HepG2 (cell line): ENCODE results near the gene P2RX5. TPM values are rescaled to one million over a fixed set of nuclear protein-coding genes. Genes with fewer than 3 reads are reported as not detected.

ENCODE experiments used
- ATAC-seq: fragments of 200-7000 bp; cut with Tn5 transposase; 3 replicates; pipeline ENCODE4 v1.9.1; 2020; ENCODE audit warnings: mild to moderate bottlenecking, moderate library complexity
- BruUV-seq: library from RNA; stranded (reverse); fragments of 400-500 nt; replicated peaks from 2 replicates; lab custom pipeline; 2021; lab: Mats Ljungman, UMichigan
- CTCF ChIA-PET: fragments of 300-600 bp; formaldehyde crosslinking; extraction: SDS; loops from one replicate; lab custom pipeline; 2021; ENCODE audit warnings: low total read pairs, inconsistent platforms, low intra/inter-chr PET ratio; lab: Yijun Ruan, JAX
- POLR2A ChIA-PET: fragments of 350-600 bp; sonication (Branson Sonifier 250); formaldehyde crosslinking; loops from one replicate; lab custom pipeline; 2020; ENCODE audit warnings: antibody characterized with exemption, inconsistent platforms; lab: Yijun Ruan, JAX
- DNase-seq: peaks from one replicate; pipeline ENCODE4 v3.0.0-alpha.2; 2015; ENCODE audit warnings: low spot score
- FAIRE-seq: peaks from 3 replicates; lab custom pipeline; 2011; peaks lifted over from hg19 to GRCh38; lab: Jason Lieb, UNC
- H2AFZ ChIP-seq: one replicate; pipeline ENCODE4 v1.6.1; 2011; ENCODE audit warnings: low read length, inconsistent platforms
- H3K27ac ChIP-seq: fragments of 300-600 bp; 3 replicates; pipeline ENCODE4 v1.8.0; 2011; ENCODE audit warnings: mixed run types, mild to moderate bottlenecking, mixed read lengths, low read length, inconsistent platforms; ENCODE audit not compliant: insufficient read depth; ENCODE audit errors: extremely low read length
- H3K27me3 ChIP-seq, 2 experiments: fragments of 200-600 bp in 1 of 2; 2 replicates in 1 of 2; 3 replicates in 1 of 2; pipeline versions ENCODE4 v1.6.0 to v1.8.0; 2011; ENCODE audit warnings: low read length in 2 of 2, mild to moderate bottlenecking in 2 of 2, moderate library complexity in 2 of 2, inconsistent platforms in 1 of 2; ENCODE audit not compliant: insufficient read depth in 2 of 2, control insufficient read depth in 1 of 2
- H3K36me3 ChIP-seq, 2 experiments: fragments of 200-600 bp in 1 of 2; replicated peaks in 1 of 2; 2 replicates in 1 of 2; 3 replicates in 1 of 2; pipeline versions ENCODE4 v1.5.1 to v1.8.0; 2011; ENCODE audit warnings: low read length in 2 of 2, inconsistent platforms in 1 of 2; ENCODE audit not compliant: insufficient read depth in 2 of 2, control insufficient read depth in 1 of 2
- H3K4me1 ChIP-seq: 2 replicates; pipeline ENCODE4 v1.5.1; 2012; ENCODE audit warnings: low read length, inconsistent platforms; ENCODE audit not compliant: insufficient read depth
- H3K4me2 ChIP-seq: 2 replicates; pipeline ENCODE4 v1.6.0; 2011; ENCODE audit warnings: low read depth, low read length, inconsistent platforms
- H3K4me3 ChIP-seq, 3 experiments: fragments of 200-600 bp in 1 of 3; sonication (generic), shearing (Covaris generic) in 1 of 3; replicated peaks in 1 of 3; 2 replicates each; pipeline ENCODE4 v1.5.1; 2011 to 2016; ENCODE audit warnings: low read length in 3 of 3, inconsistent platforms in 2 of 3, low read depth in 2 of 3, mild to moderate bottlenecking in 2 of 3, control low read depth in 1 of 3, mixed read lengths in 1 of 3; ENCODE audit not compliant: insufficient read depth in 1 of 3
- H3K79me2 ChIP-seq: one replicate; pipeline ENCODE4 v1.6.1; 2011; ENCODE audit warnings: low read length, inconsistent platforms; ENCODE audit not compliant: insufficient read depth
- H3K9ac ChIP-seq: 2 replicates; pipeline ENCODE4 v1.6.0; 2011; ENCODE audit warnings: mild to moderate bottlenecking, low read depth, low read length, inconsistent platforms; ENCODE audit not compliant: insufficient read depth
- H3K9me3 ChIP-seq: 2 replicates; pipeline ENCODE4 v1.5.1; 2012; ENCODE audit warnings: mild to moderate bottlenecking, low read length
- H4K20me1 ChIP-seq: 2 replicates; pipeline ENCODE4 v1.6.0; 2011; ENCODE audit warnings: inconsistent platforms, mild to moderate bottlenecking, low read length, moderate library complexity; ENCODE audit not compliant: insufficient read depth
- ATF6 ChIP-seq: sonication (generic); formaldehyde crosslinking; conservative IDR thresholded peaks from 2 replicates; pipeline ENCODE4 v1.4.0; 2020; ENCODE audit warnings: missing genetic modification reagents
- EP300 ChIP-seq, 3 experiments: sonication (generic) in 1 of 3; formaldehyde crosslinking in 1 of 3; IDR thresholded peaks; 2 replicates each; pipeline versions ENCODE4 v1.5.1 to v1.6.1; 2011 to 2020; ENCODE audit warnings: low read depth in 2 of 3, low read length in 2 of 3, borderline replicate concordance in 1 of 3, improper control_type of control experiment in 1 of 3, mild to moderate bottlenecking in 1 of 3, missing genetic modification reagents in 1 of 3, moderate library complexity in 1 of 3
- FOXK2 ChIP-seq: fragments of 450-650 bp; IDR thresholded peaks from 2 replicates; pipeline ENCODE4 v1.6.1; 2016
- IKZF5 ChIP-seq: IDR thresholded peaks from 2 replicates; pipeline ENCODE4 v1.6.1; 2018; ENCODE audit warnings: missing genetic modification reagents, mild to moderate bottlenecking, missing compliant biosample characterization
- KDM2A ChIP-seq: sonication (generic); formaldehyde crosslinking; IDR thresholded peaks from 2 replicates; pipeline ENCODE4 v1.4.0; 2020; ENCODE audit warnings: low read depth, missing genetic modification reagents, borderline replicate concordance
- MAF1 ChIP-seq: sonication (generic); formaldehyde crosslinking; IDR thresholded peaks from 2 replicates; pipeline ENCODE4 v1.5.0; 2020; ENCODE audit warnings: missing genetic modification reagents, borderline replicate concordance
- MED13 ChIP-seq: sonication (generic); formaldehyde crosslinking; IDR thresholded peaks from 2 replicates; pipeline ENCODE4 v1.5.0; 2020; ENCODE audit warnings: missing genetic modification reagents
- REL ChIP-seq: sonication (generic); formaldehyde crosslinking; conservative IDR thresholded peaks from 2 replicates; pipeline ENCODE4 v1.8.0; 2022; ENCODE audit warnings: mild to moderate bottlenecking, missing genetic modification reagents, moderate library complexity
- SPEN ChIP-seq: sonication (generic); formaldehyde crosslinking; IDR thresholded peaks from 2 replicates; pipeline ENCODE4 v1.5.1; 2020; ENCODE audit warnings: low read depth, mild to moderate bottlenecking, missing genetic modification reagents
- THAP7 ChIP-seq: sonication (generic); formaldehyde crosslinking; IDR thresholded peaks from 2 replicates; pipeline ENCODE4 v1.8.1; 2023; ENCODE audit warnings: mild to moderate bottlenecking, missing genetic modification reagents
- ZFP36L1 ChIP-seq: sonication (generic); formaldehyde crosslinking; IDR thresholded peaks from 2 replicates; pipeline ENCODE4 v1.8.0; 2022; ENCODE audit warnings: mild to moderate bottlenecking, missing genetic modification reagents, moderate library complexity
- ZNF264 ChIP-seq: sonication (generic); formaldehyde crosslinking; IDR thresholded peaks from 2 replicates; pipeline ENCODE4 v1.4.0; 2020; ENCODE audit warnings: missing genetic modification reagents
- ZNF30 ChIP-seq: sonication (generic); formaldehyde crosslinking; IDR thresholded peaks from 2 replicates; pipeline ENCODE4 v1.5.0; 2020; ENCODE audit warnings: mild to moderate bottlenecking, missing genetic modification reagents
- ZNF337 ChIP-seq: sonication (generic); formaldehyde crosslinking; IDR thresholded peaks from 2 replicates; pipeline ENCODE4 v1.5.1; 2020; ENCODE audit warnings: missing genetic modification reagents, low read depth, mild to moderate bottlenecking, borderline replicate concordance
- ZNF564 ChIP-seq: sonication (generic); formaldehyde crosslinking; IDR thresholded peaks from 2 replicates; pipeline ENCODE4 v1.8.1; 2023; ENCODE audit warnings: mild to moderate bottlenecking, missing genetic modification reagents
- ZNF580 ChIP-seq: IDR thresholded peaks from 2 replicates; pipeline ENCODE4 v1.6.1; 2016; ENCODE audit warnings: low read depth, borderline replicate concordance
- WGBS: methylation state at CpG from one replicate; pipeline ENCODE4 v1.1.6; 2017; ENCODE audit warnings: low lambda C conversion rate; 5-methylcytosine and 5-hydroxymethylcytosine counted together
- in situ Hi-C: cut with HindIII; loops from 2 replicates; pipeline ENCODE4 v1.10.0; 2017; ENCODE audit warnings: low pct_unique_long_range_greater_than_20kb; ENCODE audit not compliant: extremely low pct_ligation_motif_present
- intact Hi-C: fragments of 100-400 bp; cut with micrococcal nuclease; formaldehyde crosslinking; loops from one replicate; pipeline ENCODE4 v1.10.0; 2022; ENCODE audit not compliant: unreplicated experiment
- polyA plus RNA-seq, 8 experiments: library from polyadenylated mRNA; depleted of rRNA in 3 of 8; stranded (reverse) in 7 of 8; unstranded in 1 of 8; fragments of >200 nt; fragmentation: Illumina TruSeq in 4 of 8; extraction: Trizol in 4 of 8; gene quantifications; 2 replicates each; pipeline versions ENCODE4 v1.2.1 to v1.2.3, GENCODE V29; 2011 to 2016; ENCODE audit warnings: low read depth in 4 of 8, missing spikeins in 1 of 8, mixed read lengths in 1 of 8; ENCODE audit not compliant: insufficient read depth in 1 of 8
- total RNA-seq, 5 experiments: library from RNA; depleted of rRNA; stranded (reverse); fragments of >200 nt; fragmentation: Illumina TruSeq; extraction: Trizol; gene quantifications; 2 replicates each; pipeline ENCODE4 v1.2.3, GENCODE V29; 2016; ENCODE audit warnings: low read depth in 1 of 5

The P2RX5 gene
- total and polyA plus RNA-seq, 2 of the 13 experiments (the other 11 are each of a cell fraction or from before 2014, with no cell fraction given) = 0.95 to 1.7 TPM

GRCh38 chr17:3723556-3724377 is 27.8 kb upstream of the P2RX5 start, which contains the start of gene HASPIN (continued):
- TF ChIP-seq REL (CRISPR knock-in tag) (peak; percentile 79), FOXK2 (no peak), KDM2A (CRISPR knock-in tag) (peak; percentile 96), MED13 (CRISPR knock-in tag) (no peak; the same call in 1 of the 2 replicates), ZFP36L1 (CRISPR knock-in tag) (peak; percentile 83), IKZF5 (CRISPR knock-in tag) (peak; percentile 76; the same call in 1 of the 2 replicates), ZNF30 (CRISPR knock-in tag) (no peak)

GRCh38 chr17:3723188-3723555 is 27.2 kb upstream of the P2RX5 start:
- 0 out of 2 replicates have a peak, but pooled peaks have one; percentile 4 for TF ChIP-seq ZNF337 (CRISPR knock-in tag)
- TF ChIP-seq ZNF564 (CRISPR knock-in tag) = 0 out of 2 replicates have a peak, but pooled peaks have one; percentile 2
- TF ChIP-seq EP300 (IDR thresholded peaks at IDR 0.05; ENCODE audit: low read depth in 2 of 2, low read length in 2 of 2) = no peak
- TF ChIP-seq EP300 (CRISPR knock-in tag; IDR thresholded peaks at IDR 0.05; ENCODE audit: borderline replicate concordance) = no peak
- no peak for TF ChIP-seq ZNF580 (CRISPR knock-in tag)
- TF ChIP-seq THAP7 (CRISPR knock-in tag) = 0 out of 2 replicates have a peak, but pooled peaks have one; percentile 25
- no peak for TF ChIP-seq ZNF264 (CRISPR knock-in tag)
- TF ChIP-seq MAF1 (CRISPR knock-in tag) = 0 out of 2 replicates have a peak, but pooled peaks have one; percentile 20
- no peak for TF ChIP-seq SPEN (CRISPR knock-in tag)
- TF ChIP-seq ATF6 (CRISPR knock-in tag) = no peak
- H3K4me2 ChIP-seq = peak overlapping the region; percentile 83
- H3K27me3 ChIP-seq = no peaks in the 10 kb centered on the region; a peak in 1 of 5 replicates
- no peaks in the 10 kb centered on the region for H4K20me1 ChIP-seq
- H3K4me3 ChIP-seq = peak overlapping the region; percentile 65 to 99 (median 95)
- H3K4me1 ChIP-seq = peaks cover 55% of the 10 kb centered on the region
- ChIA-PET POLR2A (interaction anchor here (1.1 to 2.2 kb wide), 11 partner anchors 9 to 674 kb away, joined by 3 to 13 read pairs (median 5); partner anchors contain the start of genes CTNS, NCBP3, SHPK and TAX1BP3), CTCF (interaction anchor here (0.9 kb wide), 1 partner anchor 104 kb away, joined by 3 read pairs; no protein-coding TSS in a partner anchor)
- DNase-seq (no peak), ATAC-seq (peak; percentile 5; the same call in 2 of the 3 replicates), FAIRE-seq (no peak)
- intact Hi-C loops (no loop called here), in situ Hi-C loops (no loop called here)
- no peaks in the 10 kb centered on the region for H3K9me3 ChIP-seq
- 2% methylated on average over 11 of the region's 13 CpGs for WGBS
- peaks cover 38% of the 10 kb centered on the region for H3K79me2 ChIP-seq
- BruUV-seq = TSS peak; percentile 84
- H2AFZ ChIP-seq = peak overlapping the region; percentile 46
- peaks cover under 1 to 6% of the 10 kb centered on the region in 2 experiments; a peak in 3 of 5 replicates for H3K36me3 ChIP-seq
- H3K9ac ChIP-seq = peak overlapping the region; percentile 84
- peak overlapping the region; percentile 80 for H3K27ac ChIP-seq
